ENCODE data around the gene TNNT3. TPM values are rescaled to one million over a fixed set of nuclear protein-coding genes. Genes with fewer than 3 reads are reported as not detected.

Gene TNNT3
- polyA plus RNA-seq, 2 of the 4 experiments (the other 2 are of a cell fraction) = not detected

DNA sequence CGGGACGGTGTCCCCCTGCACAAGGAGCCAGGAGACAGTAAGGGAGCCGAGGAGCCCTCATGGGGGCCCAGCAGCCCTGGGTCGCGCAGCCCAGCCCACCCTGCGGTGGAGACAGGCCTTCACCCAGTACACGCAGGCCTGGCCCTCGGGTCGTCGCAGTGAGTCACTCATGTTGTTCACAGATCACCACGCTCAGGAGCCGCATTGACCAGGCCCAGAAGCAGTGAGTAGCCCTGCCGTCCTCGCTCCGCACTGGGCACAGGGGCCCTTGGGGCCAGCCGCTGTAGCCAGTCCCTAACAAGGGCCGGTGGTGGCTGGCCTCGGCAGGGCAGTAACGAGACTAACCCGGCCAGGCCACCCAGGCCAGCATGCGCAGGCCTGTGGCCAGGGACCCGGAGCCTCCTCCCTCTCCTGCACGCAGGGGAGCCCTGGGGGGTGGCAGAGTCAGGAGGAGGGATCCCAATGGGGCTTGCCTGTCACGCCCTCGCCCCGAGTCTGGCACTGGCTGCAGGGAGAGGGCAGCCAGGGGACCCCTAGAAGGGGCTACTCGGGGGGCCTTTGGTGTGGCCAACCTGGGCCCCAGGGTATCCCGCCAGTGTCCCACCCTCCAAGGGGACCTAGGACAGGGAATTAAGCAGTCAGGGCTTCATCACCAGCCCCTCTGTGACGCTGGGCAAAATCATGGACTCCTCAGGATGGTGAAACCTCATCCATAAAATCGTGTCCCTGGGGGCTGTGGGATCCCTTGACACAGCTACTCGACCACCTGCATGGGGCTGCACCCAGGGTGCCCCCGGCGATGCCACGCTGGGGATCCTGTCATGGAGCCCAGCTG, 17.5 kb downstream of the TNNT3 start:
- Histone ChIP-seq H3K4me2 (no peak overlapping the region), H3K4me1 (no peaks in the 10 kb centered on the region), H3K9me3 (no peaks in the 10 kb centered on the region), H3K27ac (no peak overlapping the region), H3K4me3 (no peak overlapping the region)
- DNase-seq (ENCODE audit: low read depth in 1 of 2, low spot score in 1 of 2) = no peak
- POLR2A ChIA-PET = no interaction called here
- 72% methylated on average over 15 of the region's 34 CpGs for WGBS (ENCODE audit: missing lambda C conversion rate)
- CTCF ChIA-PET = interaction anchor here (0.7 to 1.6 kb wide), 4 partner anchors 55 to 284 kb away, joined by 3 to 11 read pairs (median 4); no protein-coding TSS in a partner anchor
- no peak for FAIRE-seq
- peak; percentile 29 to 40; a peak in 3 of 6 replicates for ATAC-seq
- TF ChIP-seq RNF2 (IDR thresholded peaks at IDR 0.05; ENCODE audit: borderline replicate concordance, low read depth) (no peak), JUN (IDR thresholded peaks at IDR 0.05) (no peak), ZFP36 (IDR thresholded peaks at IDR 0.05; ENCODE audit: borderline replicate concordance, partially characterized antibody) (no peak), SMC3 (IDR thresholded peaks at IDR 0.05) (no peak), HOXB5 (CRISPR knock-in tag; IDR thresholded peaks at IDR 0.05) (no peak), KDM1A (IDR thresholded peaks at IDR 0.05; ENCODE audit: low read depth) (no peak), NPAS2 (CRISPR knock-in tag; IDR thresholded peaks at IDR 0.05; ENCODE audit: borderline replicate concordance) (no peak), RCOR1 (IDR thresholded peaks at IDR 0.05; ENCODE audit: low read depth, low read length) (no peak), TFCP2L1 (CRISPR knock-in tag; IDR thresholded peaks at IDR 0.05) (no peak), TP53 (CRISPR knock-in tag; IDR thresholded peaks at IDR 0.05) (no peak), ZC3H11A (IDR thresholded peaks at IDR 0.05) (no peak), CBX8 (IDR thresholded peaks at IDR 0.05) (no peak), FOXS1 (CRISPR knock-in tag; IDR thresholded peaks at IDR 0.05) (no peak), KDM5A (IDR thresholded peaks at IDR 0.05) (no peak), ZSCAN20 (CRISPR knock-in tag; IDR thresholded peaks at IDR 0.05) (no peak)
- TF ChIP-seq, protein P1, sequence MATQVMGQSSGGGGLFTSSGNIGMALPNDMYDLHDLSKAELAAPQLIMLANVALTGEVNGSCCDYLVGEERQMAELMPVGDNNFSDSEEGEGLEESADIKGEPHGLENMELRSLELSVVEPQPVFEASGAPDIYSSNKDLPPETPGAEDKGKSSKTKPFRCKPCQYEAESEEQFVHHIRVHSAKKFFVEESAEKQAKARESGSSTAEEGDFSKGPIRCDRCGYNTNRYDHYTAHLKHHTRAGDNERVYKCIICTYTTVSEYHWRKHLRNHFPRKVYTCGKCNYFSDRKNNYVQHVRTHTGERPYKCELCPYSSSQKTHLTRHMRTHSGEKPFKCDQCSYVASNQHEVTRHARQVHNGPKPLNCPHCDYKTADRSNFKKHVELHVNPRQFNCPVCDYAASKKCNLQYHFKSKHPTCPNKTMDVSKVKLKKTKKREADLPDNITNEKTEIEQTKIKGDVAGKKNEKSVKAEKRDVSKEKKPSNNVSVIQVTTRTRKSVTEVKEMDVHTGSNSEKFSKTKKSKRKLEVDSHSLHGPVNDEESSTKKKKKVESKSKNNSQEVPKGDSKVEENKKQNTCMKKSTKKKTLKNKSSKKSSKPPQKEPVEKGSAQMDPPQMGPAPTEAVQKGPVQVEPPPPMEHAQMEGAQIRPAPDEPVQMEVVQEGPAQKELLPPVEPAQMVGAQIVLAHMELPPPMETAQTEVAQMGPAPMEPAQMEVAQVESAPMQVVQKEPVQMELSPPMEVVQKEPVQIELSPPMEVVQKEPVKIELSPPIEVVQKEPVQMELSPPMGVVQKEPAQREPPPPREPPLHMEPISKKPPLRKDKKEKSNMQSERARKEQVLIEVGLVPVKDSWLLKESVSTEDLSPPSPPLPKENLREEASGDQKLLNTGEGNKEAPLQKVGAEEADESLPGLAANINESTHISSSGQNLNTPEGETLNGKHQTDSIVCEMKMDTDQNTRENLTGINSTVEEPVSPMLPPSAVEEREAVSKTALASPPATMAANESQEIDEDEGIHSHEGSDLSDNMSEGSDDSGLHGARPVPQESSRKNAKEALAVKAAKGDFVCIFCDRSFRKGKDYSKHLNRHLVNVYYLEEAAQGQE (IDR thresholded peaks at IDR 0.05) = no peak
- TF ChIP-seq, protein P2, sequence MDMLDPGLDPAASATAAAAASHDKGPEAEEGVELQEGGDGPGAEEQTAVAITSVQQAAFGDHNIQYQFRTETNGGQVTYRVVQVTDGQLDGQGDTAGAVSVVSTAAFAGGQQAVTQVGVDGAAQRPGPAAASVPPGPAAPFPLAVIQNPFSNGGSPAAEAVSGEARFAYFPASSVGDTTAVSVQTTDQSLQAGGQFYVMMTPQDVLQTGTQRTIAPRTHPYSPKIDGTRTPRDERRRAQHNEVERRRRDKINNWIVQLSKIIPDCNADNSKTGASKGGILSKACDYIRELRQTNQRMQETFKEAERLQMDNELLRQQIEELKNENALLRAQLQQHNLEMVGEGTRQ (IDR thresholded peaks at IDR 0.05) = no peak
- TF ChIP-seq, protein P3, sequence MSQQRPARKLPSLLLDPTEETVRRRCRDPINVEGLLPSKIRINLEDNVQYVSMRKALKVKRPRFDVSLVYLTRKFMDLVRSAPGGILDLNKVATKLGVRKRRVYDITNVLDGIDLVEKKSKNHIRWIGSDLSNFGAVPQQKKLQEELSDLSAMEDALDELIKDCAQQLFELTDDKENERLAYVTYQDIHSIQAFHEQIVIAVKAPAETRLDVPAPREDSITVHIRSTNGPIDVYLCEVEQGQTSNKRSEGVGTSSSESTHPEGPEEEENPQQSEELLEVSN (IDR thresholded peaks at IDR 0.05; ENCODE audit: borderline replicate concordance, low read depth) = no peak
- TF ChIP-seq, protein P4, sequence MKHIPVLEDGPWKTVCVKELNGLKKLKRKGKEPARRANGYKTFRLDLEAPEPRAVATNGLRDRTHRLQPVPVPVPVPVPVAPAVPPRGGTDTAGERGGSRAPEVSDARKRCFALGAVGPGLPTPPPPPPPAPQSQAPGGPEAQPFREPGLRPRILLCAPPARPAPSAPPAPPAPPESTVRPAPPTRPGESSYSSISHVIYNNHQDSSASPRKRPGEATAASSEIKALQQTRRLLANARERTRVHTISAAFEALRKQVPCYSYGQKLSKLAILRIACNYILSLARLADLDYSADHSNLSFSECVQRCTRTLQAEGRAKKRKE (CRISPR knock-in tag; IDR thresholded peaks at IDR 0.05; ENCODE audit: low read depth) = no peak
